Gastroesophageal sphincter (tissue), 4 donors: Measurements from ENCODE around the gene SEC24B. TPM values are rescaled to one million over a fixed set of nuclear protein-coding genes. Genes with fewer than 3 reads are reported as not detected.

Experiments
- ATAC-seq: fragments of 150-250 bp; one replicate; pipeline ENCODE4 v1.9.1; 2016; ENCODE audit warnings: mild to moderate bottlenecking, moderate library complexity
- H3K27ac ChIP-seq, 4 donors: fragments of 200-600 bp; sonication (generic) in 3 of 4; 1 replicate in 3 of 4; 2 replicates in 1 of 4; pipeline ENCODE4 v1.5.1; 2016 to 2019
- H3K27me3 ChIP-seq: fragments of 200-600 bp; sonication (generic); one replicate; pipeline ENCODE4 v1.5.1; 2019
- H3K36me3 ChIP-seq, 2 donors: fragments of 200-600 bp; sonication (generic); one replicate each; pipeline ENCODE4 v1.5.1; 2019; ENCODE audit warnings: control low read depth in 1 of 2
- H3K4me1 ChIP-seq, 3 donors: fragments of 200-600 bp; sonication (generic); 1 replicate in 2 of 3; 2 replicates in 1 of 3; pipeline ENCODE4 v1.5.1; 2016 to 2019; ENCODE audit warnings: control low read depth in 2 of 3
- H3K4me3 ChIP-seq, 2 donors: fragments of 200-600 bp; sonication (generic); one replicate each; pipeline ENCODE4 v1.5.1; 2019; ENCODE audit warnings: mild to moderate bottlenecking in 1 of 2, moderate library complexity in 1 of 2
- H3K9me3 ChIP-seq, 3 donors: fragments of 200-600 bp; sonication (generic); one replicate each; pipeline ENCODE4 v1.5.1; 2017 to 2019; ENCODE audit warnings: control low read depth in 2 of 3
- CTCF ChIP-seq, 4 experiments: fragments of 200-600 bp in 2 of 4; fragments of 450-650 bp in 2 of 4; sonication (generic) in 1 of 4; IDR thresholded peaks; one replicate each; pipeline ENCODE4 v1.5.1; 2017 to 2019; ENCODE audit warnings: antibody characterized with exemption in 4 of 4, mild to moderate bottlenecking in 2 of 4, moderate library complexity in 2 of 4
- EP300 ChIP-seq: sonication (generic); formaldehyde crosslinking; IDR thresholded peaks from one replicate; pipeline ENCODE4 v1.6.1; 2017; ENCODE audit warnings: antibody characterized with exemption, mild to moderate bottlenecking
- POLR2A ChIP-seq, 2 donors: fragments of 450-650 bp; IDR thresholded peaks; one replicate each; pipeline ENCODE4 v1.6.1; 2017; ENCODE audit warnings: antibody characterized with exemption in 2 of 2, mild to moderate bottlenecking in 2 of 2, moderate library complexity in 1 of 2
- POLR2AphosphoS5 ChIP-seq: sonication (generic); formaldehyde crosslinking; IDR thresholded peaks from one replicate; pipeline ENCODE4 v1.6.1; 2017; ENCODE audit warnings: antibody characterized with exemption
- WGBS, 2 donors: methylation state at CpG; one replicate each; pipeline ENCODE4 v1.1.5; 2018; ENCODE audit warnings: low coverage in 1 of 2; 5-methylcytosine and 5-hydroxymethylcytosine counted together
- small RNA-seq, 4 donors: library from RNA; depleted of rRNA; stranded (forward); fragments of <200 nt; gene quantifications; one replicate each; pipeline ENCODE3, GENCODE V24; 2016
- total RNA-seq, 4 donors: library from RNA; depleted of rRNA; stranded (reverse); fragments of >200 nt; gene quantifications; one replicate each; pipeline ENCODE4 v1.1.0, GENCODE V29; 2016

Gene SEC24B
- total RNA-seq, 4 donors from 2014 or later, result 39.5 to 43.5 (median 41.7) TPM

- Histone ChIP-seq H3K4me1 (no peaks in the 10 kb centered on the region), H3K36me3 (no peaks in the 10 kb centered on the region), H3K9me3 (no peaks in the 10 kb centered on the region), H3K4me3 (no peak overlapping the region), H3K27ac (no peak overlapping the region), H3K27me3 (no peaks in the 10 kb centered on the region)
- WGBS, 2 donors, result 81 to 100% methylated on average over 1 to 2 of the region's 2 CpGs
- TF ChIP-seq POLR2AphosphoS5 (no peak), POLR2A (IDR thresholded peaks at IDR 0.05) (no peak), CTCF (IDR thresholded peaks at IDR 0.05) (no peak), EP300 (no peak)
- ATAC-seq, result no peak
Measured at GRCh38 chr4:109589119-109589518, 155.5 kb downstream of the SEC24B start.

DNA sequence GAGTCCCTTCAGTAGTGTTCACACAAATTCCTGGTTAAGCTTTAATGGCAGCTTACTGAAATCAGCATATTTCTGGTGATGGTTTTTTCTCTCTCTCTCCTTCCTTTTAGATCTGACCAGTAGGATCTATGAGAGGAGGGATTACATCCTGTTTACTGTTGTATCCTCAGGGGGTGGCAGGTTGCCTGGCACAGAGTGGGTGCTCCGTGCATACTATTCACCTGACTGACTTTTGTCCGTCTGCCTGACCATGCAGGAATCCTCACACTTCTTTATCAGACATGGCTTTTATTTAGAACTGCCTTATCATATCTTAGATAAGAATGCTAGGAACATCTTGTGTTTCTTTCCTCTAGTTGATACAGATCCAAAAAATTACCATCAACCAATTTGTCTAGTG lies 156.0 kb downstream of the SEC24B start:
- no peak for ATAC-seq
- Histone ChIP-seq H3K9me3 (no peaks in the 10 kb centered on the region), H3K36me3 (no peaks in the 10 kb centered on the region), H3K4me3 (no peak overlapping the region), H3K4me1 (no peaks in the 10 kb centered on the region), H3K27ac (no peak overlapping the region), H3K27me3 (no peaks in the 10 kb centered on the region)
- WGBS, 2 donors, result 87 to 92% methylated on average over 2 of the region's 2 CpGs
- TF ChIP-seq CTCF (IDR thresholded peaks at IDR 0.05), result no peak
- TF ChIP-seq POLR2AphosphoS5, result no peak
- no peak for TF ChIP-seq EP300
- TF ChIP-seq POLR2A (IDR thresholded peaks at IDR 0.05), result no peak

Small RNA genes lying within 50 kb of the gene (small RNA-seq; reads per million reads assigned to genes)
- gene MIR576, result 0 to 1.6 (median 0.69) reads per million in 4 donors
- gene RN7SL55P, result 0 reads per million in 4 donors

Other genes with a start within 250 kb of the SEC24B start
- gene COL25A1, start 131.2 kb upstream of the SEC24B start, total RNA-seq, result 1 to 10 TPM in 2 of 4 donors, under 1 TPM in 2; 0.40 to 1.8 (median 1.0) TPM
- gene MCUB, start 126.4 kb downstream of the SEC24B start, total RNA-seq, result 10 to 100 TPM in 3 of 4 donors, 1 to 10 TPM in 1; 3.9 to 33.4 (median 13.3) TPM